HTERT RPE-1 (cell line): ENCODE data around the gene SLC25A39.
"Not testable (repeated sequence)": the region's sequence is repeated elsewhere in the genome, so short reads cannot be mapped to it uniquely, and the experiment has no call there.

Source experiments
- in situ Hi-C: fragments of 300-500 bp; cut with MboI; formaldehyde crosslinking; loops from 4 replicates; pipeline ENCODE4 v1.14.3; 2020; ENCODE audit warnings: low sequenced_read_pairs

The SLC25A39 gene

GRCh38 chr17:44335968-44336367 lies 11.3 kb upstream of the SLC25A39 start:
- in situ Hi-C loops, result no loop called here

- in situ Hi-C loops, result no loop called here
These were observed 10.9 kb upstream of the SLC25A39 start for GRCh38 chr17:44335564-44335963.

- in situ Hi-C loops, result no loop called here
These were observed 10.1 kb upstream of the SLC25A39 start for GRCh38 chr17:44334727-44335126.

- in situ Hi-C loops, result no loop called here
These were observed 9.7 kb upstream of the SLC25A39 start for GRCh38 chr17:44334315-44334714.

- in situ Hi-C loops, result no loop called here
These were observed 8.7 kb upstream of the SLC25A39 start for GRCh38 chr17:44333371-44333770.

GRCh38 chr17:44331249-44331760 lies 6.7 kb upstream of the SLC25A39 start:
- in situ Hi-C loops, result no loop called here

- in situ Hi-C loops, result not testable (repeated sequence)
These were observed 5.6 kb upstream of the SLC25A39 start for GRCh38 chr17:44330263-44330662.

- in situ Hi-C loops, result not testable (repeated sequence)
These were observed 4.9 kb upstream of the SLC25A39 start for GRCh38 chr17:44329516-44329915.

GRCh38 chr17:44327715-44328449 lies 3.3 kb upstream of the SLC25A39 start:
- in situ Hi-C loops, result no loop called here

- in situ Hi-C loops, result no loop called here
These were observed 2.3 kb upstream of the SLC25A39 start for GRCh38 chr17:44326861-44327444.

GRCh38 chr17:44324092-44324570 lies 492 bp downstream of the SLC25A39 start:
- in situ Hi-C loops, result no loop called here

GRCh38 chr17:44323359-44324091 lies 1.1 kb downstream of the SLC25A39 start:
- in situ Hi-C loops, result no loop called here

- in situ Hi-C loops, result no loop called here
These were observed 2.3 kb downstream of the SLC25A39 start for GRCh38 chr17:44322236-44322895.

- in situ Hi-C loops, result no loop called here
These were observed 3.1 kb downstream of the SLC25A39 start for GRCh38 chr17:44321246-44322120.

GRCh38 chr17:44320066-44320465 lies 4.6 kb downstream of the SLC25A39 start:
- in situ Hi-C loops, result no loop called here

- in situ Hi-C loops, result no loop called here
These were observed 6.3 kb downstream of the SLC25A39 start for GRCh38 chr17:44318077-44318892.

GRCh38 chr17:44317545-44317944 lies 7.1 kb downstream of the SLC25A39 start:
- in situ Hi-C loops, result no loop called here

- in situ Hi-C loops, result no loop called here
These were observed 8.6 kb downstream of the SLC25A39 start for GRCh38 chr17:44315760-44316731.
